Measurements from ENCODE around the gene C1QTNF5.

- TF ChIP-seq L3MBTL2 (conservative IDR thresholded peaks at IDR 0.05) (no peak; the same call in 1 of the 2 replicates), SUZ12 (IDR thresholded peaks at IDR 0.05) (no peak), FOXA1 (IDR thresholded peaks at IDR 0.05) (no peak), BHLHE40 (IDR thresholded peaks at IDR 0.05; ENCODE audit: borderline replicate concordance) (no peak), SP1 (IDR thresholded peaks at IDR 0.05) (no peak)
These were observed 22.0 kb upstream of the C1QTNF5 start for GRCh38 chr11:119362741-119363080.

All from HEK293T (cell line).